ENCODE results near the gene USP28.
"Not testable (repeated sequence)": the region's sequence is repeated elsewhere in the genome, so short reads cannot be mapped to it uniquely, and the experiment has no call there.

The USP28 gene, protein sequence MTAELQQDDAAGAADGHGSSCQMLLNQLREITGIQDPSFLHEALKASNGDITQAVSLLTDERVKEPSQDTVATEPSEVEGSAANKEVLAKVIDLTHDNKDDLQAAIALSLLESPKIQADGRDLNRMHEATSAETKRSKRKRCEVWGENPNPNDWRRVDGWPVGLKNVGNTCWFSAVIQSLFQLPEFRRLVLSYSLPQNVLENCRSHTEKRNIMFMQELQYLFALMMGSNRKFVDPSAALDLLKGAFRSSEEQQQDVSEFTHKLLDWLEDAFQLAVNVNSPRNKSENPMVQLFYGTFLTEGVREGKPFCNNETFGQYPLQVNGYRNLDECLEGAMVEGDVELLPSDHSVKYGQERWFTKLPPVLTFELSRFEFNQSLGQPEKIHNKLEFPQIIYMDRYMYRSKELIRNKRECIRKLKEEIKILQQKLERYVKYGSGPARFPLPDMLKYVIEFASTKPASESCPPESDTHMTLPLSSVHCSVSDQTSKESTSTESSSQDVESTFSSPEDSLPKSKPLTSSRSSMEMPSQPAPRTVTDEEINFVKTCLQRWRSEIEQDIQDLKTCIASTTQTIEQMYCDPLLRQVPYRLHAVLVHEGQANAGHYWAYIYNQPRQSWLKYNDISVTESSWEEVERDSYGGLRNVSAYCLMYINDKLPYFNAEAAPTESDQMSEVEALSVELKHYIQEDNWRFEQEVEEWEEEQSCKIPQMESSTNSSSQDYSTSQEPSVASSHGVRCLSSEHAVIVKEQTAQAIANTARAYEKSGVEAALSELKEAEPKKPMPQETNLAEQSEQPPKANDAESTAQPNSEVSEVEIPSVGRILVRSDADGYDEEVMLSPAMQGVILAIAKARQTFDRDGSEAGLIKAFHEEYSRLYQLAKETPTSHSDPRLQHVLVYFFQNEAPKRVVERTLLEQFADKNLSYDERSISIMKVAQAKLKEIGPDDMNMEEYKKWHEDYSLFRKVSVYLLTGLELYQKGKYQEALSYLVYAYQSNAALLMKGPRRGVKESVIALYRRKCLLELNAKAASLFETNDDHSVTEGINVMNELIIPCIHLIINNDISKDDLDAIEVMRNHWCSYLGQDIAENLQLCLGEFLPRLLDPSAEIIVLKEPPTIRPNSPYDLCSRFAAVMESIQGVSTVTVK

GRCh38 chr11:113875234-113876073, at the start of gene USP28:
Gene USP28, minus strand, starts transcription at chr11:113875572. Its CDS starts 71 bp downstream, at chr11:113875501.
- no peaks in the 10 kb centered on the region for H3K27me3 ChIP-seq (ENCODE audit: control insufficient read depth in 1 of 2, insufficient read depth in 2 of 2, low read length in 2 of 2)

GRCh38 chr11:113923572-113923971, 48.2 kb upstream of the USP28 start:
- Histone ChIP-seq H3K27me3 (ENCODE audit: control insufficient read depth in 1 of 2, insufficient read depth in 2 of 2, low read length in 2 of 2) (no peaks in the 10 kb centered on the region), H3K36me3 (ENCODE audit: control insufficient read depth in 2 of 2, insufficient read depth in 2 of 2, low read length in 2 of 2) (no peaks in the 10 kb centered on the region), H3K27ac (ENCODE audit: low read length) (no peak overlapping the region)

More at GRCh38 chr11:113875234-113876073, at the start of gene USP28:
- Histone ChIP-seq H3K9ac (ENCODE audit: low read length in 2 of 2) (peak within 1 kb of the TSS; percentile 81 to 93), H3K36me3 (ENCODE audit: control insufficient read depth in 2 of 2, insufficient read depth in 2 of 2, low read length in 2 of 2) (no peaks in the 10 kb centered on the region), H3K4me3 (ENCODE audit: low read length in 2 of 2) (peak within 1 kb of the TSS; percentile 86 to 88), H3K4me1 (ENCODE audit: control insufficient read depth, insufficient read depth, low read length) (peaks cover 11% of the 10 kb centered on the region), H3K27ac (ENCODE audit: low read length) (peak within 1 kb of the TSS; percentile 95), H3K9me3 (ENCODE audit: control insufficient read depth in 2 of 2, low read length in 2 of 2) (no peaks in the 10 kb centered on the region)

DNA sequence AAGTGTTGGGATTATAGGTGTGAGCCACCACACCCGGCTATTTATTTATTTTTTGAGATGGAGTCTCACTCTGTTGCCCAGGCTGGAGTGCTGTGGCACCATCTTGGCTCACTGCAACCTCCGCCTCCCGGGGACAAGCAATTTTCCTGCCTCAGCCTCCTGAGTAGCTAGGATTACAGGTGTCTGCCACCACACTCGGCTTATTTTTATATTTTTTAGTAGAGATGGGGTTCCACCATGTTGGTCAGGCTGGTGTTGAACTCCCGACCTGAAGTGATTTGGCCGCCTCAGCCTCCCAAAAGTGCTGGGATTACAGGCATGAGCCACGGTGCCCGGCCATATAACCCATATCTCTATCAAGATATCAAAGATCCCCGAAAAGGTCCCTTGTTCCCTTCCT, 36.1 kb upstream of the USP28 start:
- not testable (repeated sequence) for H3K9ac ChIP-seq (ENCODE audit: low read length in 2 of 2); H3K36me3 ChIP-seq (ENCODE audit: control insufficient read depth in 2 of 2, insufficient read depth in 2 of 2, low read length in 2 of 2); H3K4me3 ChIP-seq (ENCODE audit: low read length in 2 of 2); H3K27me3 ChIP-seq (ENCODE audit: control insufficient read depth in 1 of 2, insufficient read depth in 2 of 2, low read length in 2 of 2); H3K4me1 ChIP-seq (ENCODE audit: control insufficient read depth, insufficient read depth, low read length); H3K27ac ChIP-seq (ENCODE audit: low read length); H3K9me3 ChIP-seq (ENCODE audit: control insufficient read depth in 2 of 2, low read length in 2 of 2)

More at GRCh38 chr11:113923572-113923971, 48.2 kb upstream of the USP28 start:
- Histone ChIP-seq H3K9me3 (ENCODE audit: control insufficient read depth in 2 of 2, low read length in 2 of 2) (no peaks in the 10 kb centered on the region), H3K4me3 (ENCODE audit: low read length in 2 of 2) (no peak overlapping the region), H3K9ac (ENCODE audit: low read length in 2 of 2) (no peak overlapping the region), H3K4me1 (ENCODE audit: control insufficient read depth, insufficient read depth, low read length) (no peaks in the 10 kb centered on the region)

DNA sequence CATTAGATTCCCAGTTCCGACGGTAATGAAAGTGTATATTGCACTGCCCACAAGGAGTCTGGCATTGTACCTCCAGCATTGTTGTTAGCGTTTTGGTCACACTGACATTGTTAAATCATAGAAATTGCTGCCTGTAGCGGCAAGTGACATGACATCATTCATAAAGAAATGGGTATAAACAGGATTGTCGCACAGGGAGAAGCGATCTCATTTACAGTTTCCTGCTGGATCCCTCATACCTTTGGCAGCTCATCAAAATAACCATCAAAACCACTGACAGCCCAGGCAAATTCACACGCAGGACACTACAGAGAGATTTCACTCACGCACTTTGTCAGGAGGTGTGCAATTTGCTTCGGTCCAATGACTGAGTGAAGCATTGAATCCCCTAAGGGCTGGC, 32.7 kb upstream of the USP28 start:
- Histone ChIP-seq H3K27me3 (ENCODE audit: control insufficient read depth in 1 of 2, insufficient read depth in 2 of 2, low read length in 2 of 2) (peaks cover 0 to 2% of the 10 kb centered on the region in 2 donors), H3K27ac (ENCODE audit: low read length) (no peak overlapping the region), H3K4me1 (ENCODE audit: control insufficient read depth, insufficient read depth, low read length) (no peaks in the 10 kb centered on the region), H3K9me3 (ENCODE audit: control insufficient read depth in 2 of 2, low read length in 2 of 2) (no peaks in the 10 kb centered on the region), H3K36me3 (ENCODE audit: control insufficient read depth in 2 of 2, insufficient read depth in 2 of 2, low read length in 2 of 2) (no peaks in the 10 kb centered on the region), H3K9ac (ENCODE audit: low read length in 2 of 2) (no peak overlapping the region), H3K4me3 (ENCODE audit: low read length in 2 of 2) (no peak overlapping the region)

DNA sequence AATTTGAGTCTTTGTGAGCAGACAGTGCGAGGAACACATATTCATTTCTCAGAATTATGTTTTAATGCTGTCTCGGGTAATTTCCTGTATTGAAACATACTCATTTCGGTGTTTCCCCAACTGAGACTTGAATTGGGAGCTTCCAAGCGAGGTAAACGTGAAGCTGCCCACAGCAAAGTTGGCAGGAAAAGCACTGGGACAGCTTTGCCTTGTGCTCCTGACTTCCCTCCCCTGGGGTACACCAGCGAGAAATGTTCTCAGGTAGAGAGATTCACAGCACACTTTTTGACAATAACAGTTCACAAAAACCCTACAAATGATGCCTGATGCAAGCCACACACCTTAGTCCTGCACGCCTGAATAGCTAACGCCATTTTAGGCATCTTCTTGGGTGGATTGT, 32.3 kb upstream of the USP28 start:
- no peaks in the 10 kb centered on the region for H3K9me3 ChIP-seq (ENCODE audit: control insufficient read depth in 2 of 2, low read length in 2 of 2)

GRCh38 chr11:113907152-113907551, 31.8 kb upstream of the USP28 start:
- Histone ChIP-seq H3K36me3 (ENCODE audit: control insufficient read depth in 2 of 2, insufficient read depth in 2 of 2, low read length in 2 of 2) (no peaks in the 10 kb centered on the region), H3K4me3 (ENCODE audit: low read length in 2 of 2) (no peak overlapping the region), H3K9ac (ENCODE audit: low read length in 2 of 2) (no peak overlapping the region), H3K9me3 (ENCODE audit: control insufficient read depth in 2 of 2, low read length in 2 of 2) (no peaks in the 10 kb centered on the region), H3K27ac (ENCODE audit: low read length) (no peak overlapping the region), H3K4me1 (ENCODE audit: control insufficient read depth, insufficient read depth, low read length) (no peaks in the 10 kb centered on the region), H3K27me3 (ENCODE audit: control insufficient read depth in 1 of 2, insufficient read depth in 2 of 2, low read length in 2 of 2) (peaks cover 0 to 2% of the 10 kb centered on the region in 2 donors)

More for the DNA sequence above, 32.3 kb upstream of the USP28 start:
- H3K4me1 ChIP-seq (ENCODE audit: control insufficient read depth, insufficient read depth, low read length), result no peaks in the 10 kb centered on the region
- H3K9ac ChIP-seq (ENCODE audit: low read length in 2 of 2), result no peak overlapping the region
- no peak overlapping the region for H3K4me3 ChIP-seq (ENCODE audit: low read length in 2 of 2)
- H3K27ac ChIP-seq (ENCODE audit: low read length), result no peak overlapping the region
- H3K27me3 ChIP-seq (ENCODE audit: control insufficient read depth in 1 of 2, insufficient read depth in 2 of 2, low read length in 2 of 2), result peaks cover 0 to 2% of the 10 kb centered on the region in 2 donors
- no peaks in the 10 kb centered on the region for H3K36me3 ChIP-seq (ENCODE audit: control insufficient read depth in 2 of 2, insufficient read depth in 2 of 2, low read length in 2 of 2)

- H3K9me3 ChIP-seq (ENCODE audit: control insufficient read depth in 2 of 2, low read length in 2 of 2), result no peaks in the 10 kb centered on the region
- no peak overlapping the region for H3K4me3 ChIP-seq (ENCODE audit: low read length in 2 of 2)
- H3K4me1 ChIP-seq (ENCODE audit: control insufficient read depth, insufficient read depth, low read length), result no peaks in the 10 kb centered on the region
- H3K27me3 ChIP-seq (ENCODE audit: control insufficient read depth in 1 of 2, insufficient read depth in 2 of 2, low read length in 2 of 2), result peaks cover 0 to 2% of the 10 kb centered on the region in 2 donors
- no peaks in the 10 kb centered on the region for H3K36me3 ChIP-seq (ENCODE audit: control insufficient read depth in 2 of 2, insufficient read depth in 2 of 2, low read length in 2 of 2)
- no peak overlapping the region for H3K9ac ChIP-seq (ENCODE audit: low read length in 2 of 2)
- no peak overlapping the region for H3K27ac ChIP-seq (ENCODE audit: low read length)
Observed at GRCh38 chr11:113906516-113906915, 31.1 kb upstream of the USP28 start.

- H3K4me3 ChIP-seq (ENCODE audit: low read length in 2 of 2), result no peak overlapping the region
- no peaks in the 10 kb centered on the region for H3K9me3 ChIP-seq (ENCODE audit: control insufficient read depth in 2 of 2, low read length in 2 of 2)
- H3K36me3 ChIP-seq (ENCODE audit: control insufficient read depth in 2 of 2, insufficient read depth in 2 of 2, low read length in 2 of 2), result no peaks in the 10 kb centered on the region
- no peak overlapping the region for H3K27ac ChIP-seq (ENCODE audit: low read length)
- H3K27me3 ChIP-seq (ENCODE audit: control insufficient read depth in 1 of 2, insufficient read depth in 2 of 2, low read length in 2 of 2), result peaks cover 0 to 2% of the 10 kb centered on the region in 2 donors
- no peak overlapping the region for H3K9ac ChIP-seq (ENCODE audit: low read length in 2 of 2)
- H3K4me1 ChIP-seq (ENCODE audit: control insufficient read depth, insufficient read depth, low read length), result no peaks in the 10 kb centered on the region
Observed at GRCh38 chr11:113906038-113906437, 30.7 kb upstream of the USP28 start.

- H3K36me3 ChIP-seq (ENCODE audit: control insufficient read depth in 2 of 2, insufficient read depth in 2 of 2, low read length in 2 of 2), result no peaks in the 10 kb centered on the region
- no peak within 1 kb of the TSS for H3K27ac ChIP-seq (ENCODE audit: low read length)
- H3K9ac ChIP-seq (ENCODE audit: low read length in 2 of 2), result no peak within 1 kb of the TSS
- H3K4me1 ChIP-seq (ENCODE audit: control insufficient read depth, insufficient read depth, low read length), result no peaks in the 10 kb centered on the region
- no peak within 1 kb of the TSS for H3K4me3 ChIP-seq (ENCODE audit: low read length in 2 of 2)
- peaks cover 0 to 2% of the 10 kb centered on the region in 2 donors for H3K27me3 ChIP-seq (ENCODE audit: control insufficient read depth in 1 of 2, insufficient read depth in 2 of 2, low read length in 2 of 2)
- no peaks in the 10 kb centered on the region for H3K9me3 ChIP-seq (ENCODE audit: control insufficient read depth in 2 of 2, low read length in 2 of 2)
Observed at GRCh38 chr11:113904379-113905101, 29.2 kb upstream of the USP28 start, which contains the start of gene HTR3B. Gene HTR3B, plus strand, starts transcription at chr11:113904796. Its CDS starts 138 bp downstream, at chr11:113904934.

All from stomach smooth muscle (tissue), 2 donors.